Caco-2 (cell line): Measurements from ENCODE around the gene TRPM5. TPM values are rescaled to one million over a fixed set of nuclear protein-coding genes. Genes with fewer than 3 reads are reported as not detected.
A peak's percentile ranks its signal among the peaks of the same experiment; 100 is the strongest.

ENCODE experiments used
- BruUV-seq: library from RNA; stranded (reverse); fragments of 400-500 nt; replicated peaks from 2 replicates; lab custom pipeline; 2021; lab: Mats Ljungman, UMichigan
- CTCF ChIA-PET: fragments of 300-600 bp; sonication (Branson Sonifier 250); formaldehyde crosslinking; loops from one replicate; lab custom pipeline; 2022; ENCODE audit warnings: antibody characterized with exemption; lab: Charles Lee
- POLR2A ChIA-PET: fragments of 300-600 bp; sonication (Branson Sonifier 250); formaldehyde crosslinking; loops from one replicate; lab custom pipeline; 2022; ENCODE audit warnings: antibody characterized with exemption; lab: Charles Lee
- DNase-seq, 2 experiments: peaks; one replicate each; pipeline versions ENCODE4 v3.0.0 to v3.0.0-alpha.2; 2020 to 2022
- H3K27me3 ChIP-seq: replicated peaks from 2 replicates; pipeline ENCODE4 v1.6.0; 2011; ENCODE audit warnings: low read length; ENCODE audit not compliant: control insufficient read depth, insufficient read depth
- H3K36me3 ChIP-seq: 2 replicates; pipeline ENCODE4 v1.5.1; 2011; ENCODE audit warnings: low read length; ENCODE audit not compliant: control insufficient read depth, insufficient read depth
- H3K4me1 ChIP-seq: fragments of 250-450 bp; sonication (Bioruptor Pico); 2 replicates; pipeline ENCODE4 v1.5.1; 2020; ENCODE audit warnings: mild to moderate bottlenecking
- H3K4me3 ChIP-seq: 2 replicates; pipeline ENCODE4 v1.5.1; 2011; ENCODE audit warnings: low read depth, mild to moderate bottlenecking, control low read depth, low read length
- H3K9me3 ChIP-seq: fragments of 250-450 bp; sonication (Bioruptor Pico); 2 replicates; pipeline ENCODE4 v1.5.1; 2020; ENCODE audit warnings: mild to moderate bottlenecking, moderate library complexity
- H3K27ac Mint-ChIP-seq: one replicate; pipeline ENCODE4 v1.8.0; 2022; ENCODE audit warnings: mixed read lengths; ENCODE audit not compliant: unreplicated experiment
- H3K27me3 Mint-ChIP-seq: one replicate; pipeline ENCODE4 v1.8.0; 2022; ENCODE audit warnings: mixed read lengths; ENCODE audit not compliant: insufficient read depth, unreplicated experiment
- H3K36me3 Mint-ChIP-seq: one replicate; pipeline ENCODE4 v1.8.0; 2022; ENCODE audit warnings: mild to moderate bottlenecking, mixed read lengths; ENCODE audit not compliant: insufficient read depth, unreplicated experiment
- H3K4me1 Mint-ChIP-seq: one replicate; pipeline ENCODE4 v1.8.0; 2022; ENCODE audit warnings: low read depth, mixed read lengths; ENCODE audit not compliant: unreplicated experiment
- H3K4me3 Mint-ChIP-seq: one replicate; pipeline ENCODE4 v1.8.0; 2022; ENCODE audit warnings: mild to moderate bottlenecking, moderate library complexity, mixed read lengths; ENCODE audit not compliant: unreplicated experiment
- H3K9me3 Mint-ChIP-seq: one replicate; pipeline ENCODE4 v1.8.0; 2022; ENCODE audit warnings: mixed read lengths; ENCODE audit not compliant: unreplicated experiment
- CTCF ChIP-seq, 2 experiments: fragments of 200-600 bp in 1 of 2; IDR thresholded peaks; 1 replicate in 1 of 2; 2 replicates in 1 of 2; pipeline versions ENCODE4 v1.5.1 to v1.8.0; 2011 to 2022; ENCODE audit warnings: antibody characterized with exemption in 1 of 2, control low read depth in 1 of 2, inconsistent platforms in 1 of 2, low read depth in 1 of 2, low read length in 1 of 2, mild to moderate bottlenecking in 1 of 2, moderate library complexity in 1 of 2; ENCODE audit not compliant: insufficient read depth in 1 of 2, severe bottlenecking in 1 of 2, unreplicated experiment in 1 of 2
- intact Hi-C: fragments of 100-400 bp; cut with micrococcal nuclease; formaldehyde crosslinking; loops from one replicate; pipeline ENCODE4 v1.10.0; 2022; ENCODE audit not compliant: unreplicated experiment
- total RNA-seq: library from RNA; stranded (reverse); gene quantifications from 2 replicates; pipeline ENCODE4 v1.2.3, GENCODE V29; 2022

TRPM5 gene
- total RNA-seq, 1 experiment from 2014 or later = not detected

GRCh38 chr11:2402890-2403645, 41.2 kb downstream of the TRPM5 start:
- Mint-ChIP-seq H3K9me3 (no peaks in the 10 kb centered on the region), H3K27ac (no peak overlapping the region), H3K4me3 (peak overlapping the region; percentile 29), H3K4me1 (no peaks in the 10 kb centered on the region), H3K36me3 (peaks cover 53% of the 10 kb centered on the region), H3K27me3 (no peaks in the 10 kb centered on the region)
- Histone ChIP-seq H3K4me1 (peaks cover 14% of the 10 kb centered on the region), H3K9me3 (no peaks in the 10 kb centered on the region), H3K4me3 (no peak overlapping the region), H3K36me3 (no peaks in the 10 kb centered on the region), H3K27me3 (no peaks in the 10 kb centered on the region)
- BruUV-seq = no TSS peak
- ChIA-PET CTCF (interaction anchor here (0.9 kb wide), 1 partner anchor 16 kb away, joined by 3 read pairs; no protein-coding TSS in a partner anchor), POLR2A (no interaction called here)
- no peak for DNase-seq
- TF ChIP-seq CTCF (IDR thresholded peaks at IDR 0.05; ENCODE audit: insufficient read depth in 1 of 2, low read depth in 1 of 2, low read length in 1 of 2, severe bottlenecking in 1 of 2, unreplicated experiment in 1 of 2) = no peak
- intact Hi-C loops = loop anchor here (5.0 kb wide), 1 partner anchor 201 kb away; no protein-coding TSS in a partner anchor

- Mint-ChIP-seq H3K4me1 (no peaks in the 10 kb centered on the region), H3K27me3 (no peaks in the 10 kb centered on the region), H3K27ac (no peak overlapping the region), H3K9me3 (no peaks in the 10 kb centered on the region), H3K36me3 (peaks cover 60% of the 10 kb centered on the region), H3K4me3 (peak overlapping the region; percentile 89)
- no peak for TF ChIP-seq CTCF (IDR thresholded peaks at IDR 0.05; ENCODE audit: insufficient read depth in 1 of 2, low read depth in 1 of 2, low read length in 1 of 2, severe bottlenecking in 1 of 2, unreplicated experiment in 1 of 2)
- Histone ChIP-seq H3K9me3 (no peaks in the 10 kb centered on the region), H3K4me3 (no peak overlapping the region; the same call in 1 of the 2 replicates), H3K36me3 (no peaks in the 10 kb centered on the region), H3K27me3 (no peaks in the 10 kb centered on the region), H3K4me1 (peaks cover 14% of the 10 kb centered on the region)
- no TSS peak for BruUV-seq
- no peak for DNase-seq
- intact Hi-C loops = loop anchor here (5.0 kb wide), 1 partner anchor 200 kb away; no protein-coding TSS in a partner anchor
- POLR2A ChIA-PET = no interaction called here
- CTCF ChIA-PET = interaction anchor here (0.8 kb wide), 1 partner anchor 97 kb away, joined by 3 read pairs; no protein-coding TSS in a partner anchor
Observed at GRCh38 chr11:2402106-2402505, 42.2 kb downstream of the TRPM5 start.

GRCh38 chr11:2401436-2401984, 42.8 kb downstream of the TRPM5 start:
- H3K36me3 Mint-ChIP-seq = peaks cover 66% of the 10 kb centered on the region
- no TSS peak for BruUV-seq
- DNase-seq = no peak
- Histone ChIP-seq H3K36me3 (no peaks in the 10 kb centered on the region), H3K4me1 (peaks cover 14% of the 10 kb centered on the region), H3K27me3 (no peaks in the 10 kb centered on the region), H3K4me3 (peak overlapping the region; percentile 100), H3K9me3 (no peaks in the 10 kb centered on the region)
- H3K4me1 Mint-ChIP-seq = no peaks in the 10 kb centered on the region
- H3K9me3 Mint-ChIP-seq = no peaks in the 10 kb centered on the region
- H3K27ac Mint-ChIP-seq = peak overlapping the region; percentile 92
- ChIA-PET POLR2A (no interaction called here), CTCF (interaction anchor here (0.8 to 2.2 kb wide), 4 partner anchors 18 to 97 kb away, joined by 3 to 18 read pairs (median 10); no protein-coding TSS in a partner anchor)
- no peak for TF ChIP-seq CTCF (IDR thresholded peaks at IDR 0.05; ENCODE audit: insufficient read depth in 1 of 2, low read depth in 1 of 2, low read length in 1 of 2, severe bottlenecking in 1 of 2, unreplicated experiment in 1 of 2)
- intact Hi-C loops = loop anchor here (5.0 kb wide), 1 partner anchor 199 kb away; no protein-coding TSS in a partner anchor
- H3K4me3 Mint-ChIP-seq = peak overlapping the region; percentile 89
- no peaks in the 10 kb centered on the region for H3K27me3 Mint-ChIP-seq
